ENCODE measurements around the gene R3HCC1L. TPM values are rescaled to one million over a fixed set of nuclear protein-coding genes. Genes with fewer than 3 reads are reported as not detected.

Gene R3HCC1L
- total and polyA plus RNA-seq, 9 of the 15 experiments (the other 6 are each of a cell fraction or from before 2014, with no cell fraction given): 9.1 to 17.8 (median 12.6) TPM

DNA sequence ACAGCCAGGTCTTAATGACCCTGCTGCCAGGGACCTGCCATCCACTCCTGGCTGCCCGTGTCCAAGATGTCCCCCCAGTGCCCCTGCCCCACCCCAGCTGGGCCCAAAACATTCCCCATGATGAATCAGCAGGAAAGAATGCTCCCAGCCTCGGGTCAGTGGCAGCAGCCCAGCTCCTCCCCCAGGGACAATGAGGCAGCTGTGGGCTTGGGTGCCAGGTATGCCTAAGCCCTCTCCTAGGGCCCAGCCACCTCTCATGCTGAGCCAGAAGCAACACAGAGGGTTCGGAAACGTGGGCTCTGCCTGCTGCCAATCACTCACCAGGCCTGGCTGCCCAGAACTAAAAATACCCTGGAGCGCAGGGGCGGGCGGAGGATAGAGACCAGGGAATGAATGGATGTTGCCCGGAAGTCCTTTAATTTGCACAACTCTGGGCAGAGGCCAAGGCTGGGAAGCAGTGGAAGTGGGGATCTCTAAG is 135.0 kb downstream of the R3HCC1L start:
- WGBS (ENCODE audit: insufficient coverage, low coverage, missing lambda C conversion rate): 17% methylated on average over 6 of the region's 8 CpGs
- intact Hi-C loops (cut with micrococcal nuclease): no loop called here
- no peaks in the 10 kb centered on the region for H3K9me3 ChIP-seq (replicated peaks; ENCODE audit: control insufficient read depth, insufficient read depth, low read depth, low read length)
- no peaks in the 10 kb centered on the region for H3K36me3 ChIP-seq (ENCODE audit: control insufficient read depth, insufficient read depth, low read length)
- H3K27me3 ChIP-seq (ENCODE audit: control insufficient read depth in 2 of 2, insufficient read depth in 2 of 2, low read length in 2 of 2): peaks cover 0 to 42% of the 10 kb centered on the region in 2 experiments; a peak in 3 of 5 replicates
- no peaks in the 10 kb centered on the region for H3K79me2 ChIP-seq (ENCODE audit: control insufficient read depth, insufficient read depth, low read length)
- in situ Hi-C loops (cut with MboI): no loop called here
- no TSS peak for BruUV-seq (replicated peaks)
- no peaks in the 10 kb centered on the region for H4K20me1 ChIP-seq (replicated peaks; ENCODE audit: control insufficient read depth, insufficient read depth, low read length)
- no peak overlapping the region for H3K9ac ChIP-seq (ENCODE audit: insufficient read depth in 1 of 2, low read depth in 2 of 2, low read length in 2 of 2)
- no peak overlapping the region for H3K4me3 ChIP-seq
- H2AFZ ChIP-seq (ENCODE audit: low read depth, low read length): no peak overlapping the region
- H3K9me1 ChIP-seq (ENCODE audit: control insufficient read depth, insufficient read depth, low read length): no peaks in the 10 kb centered on the region
- TF ChIP-seq MECOM (CRISPR knock-in tag; IDR thresholded peaks at IDR 0.05) (no peak), KLF10 (CRISPR knock-in tag; IDR thresholded peaks at IDR 0.05) (no peak)
- ChIA-PET CTCF (ENCODE audit: low intra/inter-chr PET ratio) (no interaction called here), POLR2A (interaction anchor here (0.6 to 0.7 kb wide), 3 partner anchors 8 to 82 kb away, joined by 3 read pairs; no protein-coding TSS in a partner anchor)
- H3K27ac ChIP-seq (ENCODE audit: extremely low read depth, low read depth, low read length): no peak overlapping the region
- peaks cover 2 to 19% of the 10 kb centered on the region in 2 experiments; a peak in 3 of 5 replicates for H3K4me1 ChIP-seq (replicated peaks in 1 of 2; ENCODE audit: control insufficient read depth in 2 of 2, insufficient read depth in 2 of 2, low read length in 2 of 2)
- no peak for ATAC-seq
- no peak for FAIRE-seq
- no peak overlapping the region for H3K4me2 ChIP-seq (ENCODE audit: insufficient read depth, low read length)
- peak in 2 of 4 experiments; percentile 23 to 35 for DNase-seq (ENCODE audit: extremely low read depth in 1 of 4, low spot score in 3 of 4)

DNA sequence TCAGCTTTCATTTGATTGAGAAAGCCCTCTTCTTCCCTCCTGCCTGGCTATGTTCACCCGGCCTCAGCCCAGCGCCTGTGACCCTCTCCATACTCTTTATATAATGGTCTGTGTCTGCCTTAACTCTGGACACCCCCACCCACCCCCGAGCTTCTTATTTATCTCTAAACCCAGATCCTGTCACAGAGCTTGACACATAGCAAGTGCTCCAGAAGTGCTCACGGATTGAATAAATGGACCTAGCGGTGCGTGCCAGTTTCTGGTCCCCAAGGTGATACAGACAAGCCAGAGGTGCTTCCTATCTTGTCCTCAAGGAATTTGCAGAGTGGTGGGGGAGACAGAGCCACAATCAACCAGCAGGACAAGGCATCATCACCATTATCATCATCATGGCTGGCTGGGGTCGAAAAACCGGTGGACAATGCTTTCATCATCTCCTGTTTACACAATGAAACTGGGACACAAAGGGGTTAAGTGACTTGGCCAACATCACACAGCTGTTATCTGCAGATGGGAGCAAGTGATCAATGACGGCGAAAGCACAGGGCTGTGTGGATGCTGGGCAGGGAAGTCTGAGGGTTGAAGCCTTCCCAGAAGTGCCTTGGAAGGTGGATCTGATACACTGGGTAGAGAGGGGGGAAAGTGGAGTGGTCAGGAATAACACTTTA is 135.8 kb downstream of the R3HCC1L start:
- POLR2A ChIA-PET: interaction anchor here (0.6 to 0.7 kb wide), 4 partner anchors 9 to 193 kb away, joined by 3 to 4 read pairs (median 3); no protein-coding TSS in a partner anchor
- CTCF ChIA-PET (ENCODE audit: low intra/inter-chr PET ratio): no interaction called here
- Histone ChIP-seq H3K4me1 (replicated peaks in 1 of 2; ENCODE audit: control insufficient read depth in 2 of 2, insufficient read depth in 2 of 2, low read length in 2 of 2) (peaks cover 2 to 19% of the 10 kb centered on the region in 2 experiments; a peak in 3 of 5 replicates), H3K4me3 (no peak overlapping the region), H3K4me2 (ENCODE audit: insufficient read depth, low read length) (no peak overlapping the region), H3K79me2 (ENCODE audit: control insufficient read depth, insufficient read depth, low read length) (no peaks in the 10 kb centered on the region), H3K9me1 (ENCODE audit: control insufficient read depth, insufficient read depth, low read length) (no peaks in the 10 kb centered on the region), H3K27ac (ENCODE audit: extremely low read depth, low read depth, low read length) (no peak overlapping the region), H3K9ac (ENCODE audit: insufficient read depth in 1 of 2, low read depth in 2 of 2, low read length in 2 of 2) (no peak overlapping the region), H3K27me3 (ENCODE audit: control insufficient read depth in 2 of 2, insufficient read depth in 2 of 2, low read length in 2 of 2) (peaks cover 2 to 49% of the 10 kb centered on the region in 2 experiments; a peak in 4 of 5 replicates), H4K20me1 (replicated peaks; ENCODE audit: control insufficient read depth, insufficient read depth, low read length) (no peaks in the 10 kb centered on the region), H2AFZ (ENCODE audit: low read depth, low read length) (no peak overlapping the region), H3K36me3 (ENCODE audit: control insufficient read depth, insufficient read depth, low read length) (no peaks in the 10 kb centered on the region), H3K9me3 (replicated peaks; ENCODE audit: control insufficient read depth, insufficient read depth, low read depth, low read length) (no peaks in the 10 kb centered on the region)
- intact Hi-C loops (cut with micrococcal nuclease) (no loop called here), in situ Hi-C loops (cut with MboI) (no loop called here)
- DNase-seq (ENCODE audit: extremely low read depth in 1 of 4, low spot score in 3 of 4) (peak in 2 of 4 experiments; percentile 15 to 27), ATAC-seq (peak; percentile 21; the same call in 2 of the 3 replicates), FAIRE-seq (no peak)
- 4% methylated on average over 10 of the region's 10 CpGs for WGBS (ENCODE audit: insufficient coverage, low coverage, missing lambda C conversion rate)
- BruUV-seq (replicated peaks): no TSS peak
- TF ChIP-seq HNRNPK (IDR thresholded peaks at IDR 0.05; ENCODE audit: low read depth, low read length, poor library complexity, severe bottlenecking) (no peak), RBFOX2 (IDR thresholded peaks at IDR 0.05; ENCODE audit: low read depth, low read length) (no peak), ELF4 (CRISPR knock-in tag; IDR thresholded peaks at IDR 0.05) (no peak), TFAP4 (CRISPR knock-in tag; IDR thresholded peaks at IDR 0.05; ENCODE audit: borderline replicate concordance) (0 out of 2 replicates have a peak, but pooled peaks have one; percentile 30), CTBP1 (IDR thresholded peaks at IDR 0.05; ENCODE audit: borderline replicate concordance) (peak; percentile 72), TSC22D4 (tag; IDR thresholded peaks at IDR 0.05) (no peak), POLR2H (tag; IDR thresholded peaks at IDR 0.05; ENCODE audit: low read depth) (no peak), ARID1B (IDR thresholded peaks at IDR 0.05) (peak; percentile 46; the same call in 1 of the 2 replicates), MYC (IDR thresholded peaks at IDR 0.05; ENCODE audit: low read depth, low read length) (no peak), MYC (CRISPR knock-in tag; IDR thresholded peaks at IDR 0.05; ENCODE audit: borderline replicate concordance, low read depth) (no peak)
- TF ChIP-seq, protein P1, sequence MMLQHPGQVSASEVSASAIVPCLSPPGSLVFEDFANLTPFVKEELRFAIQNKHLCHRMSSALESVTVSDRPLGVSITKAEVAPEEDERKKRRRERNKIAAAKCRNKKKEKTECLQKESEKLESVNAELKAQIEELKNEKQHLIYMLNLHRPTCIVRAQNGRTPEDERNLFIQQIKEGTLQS (IDR thresholded peaks at IDR 0.05): peak; percentile 51; the same call in 1 of the 2 replicates
- TF ChIP-seq, protein P1 (CRISPR knock-in tag; conservative IDR thresholded peaks at IDR 0.05): no peak
